ENCODE results near the gene PDGFB. TPM values are rescaled to one million over a fixed set of nuclear protein-coding genes. Genes with fewer than 3 reads are reported as not detected.

The PDGFB gene
- total RNA-seq, 4 donors from 2014 or later: 6.0 to 20.0 (median 8.9) TPM

GRCh38 chr22:39254789-39255298, 10.1 kb upstream of the PDGFB start:
- Histone ChIP-seq H3K27me3 (no peaks in the 10 kb centered on the region), H3K36me3 (no peaks in the 10 kb centered on the region), H3K4me3 (peak overlapping the region in 2 of 4 donors; percentile 25 to 49), H3K27ac (peak overlapping the region; percentile 97 to 100 (median 99)), H3K9me3 (no peaks in the 10 kb centered on the region), H3K4me1 (peaks cover 52 to 55% of the 10 kb centered on the region in 2 donors)
- DNase-seq (peak; percentile 62 to 77), ATAC-seq (peak; percentile 57 to 63)
- TF ChIP-seq POLR2A (IDR thresholded peaks at IDR 0.05) (peak in 1 of 2 donors; percentile 15), CTCF (IDR thresholded peaks at IDR 0.05 in 4 of 5, conservative IDR thresholded peaks at IDR 0.05 in 1 of 5) (no peak)
- in situ Hi-C loops (cut with MboI; ENCODE audit: low sequenced_read_pairs in 4 of 4) (no loop called here), intact Hi-C loops (cut with DNase I; ENCODE audit: low total_unique reads) (no loop called here)

GRCh38 chr22:39254122-39254521, 9.3 kb upstream of the PDGFB start:
- TF ChIP-seq CTCF (IDR thresholded peaks at IDR 0.05 in 4 of 5, conservative IDR thresholded peaks at IDR 0.05 in 1 of 5): no peak
- no peak for TF ChIP-seq POLR2A (IDR thresholded peaks at IDR 0.05)
- no peaks in the 10 kb centered on the region for H3K36me3 ChIP-seq
- in situ Hi-C loops (cut with MboI; ENCODE audit: low sequenced_read_pairs in 4 of 4): no loop called here
- intact Hi-C loops (cut with DNase I; ENCODE audit: low total_unique reads): no loop called here
- peak overlapping the region; percentile 33 to 49 (median 42) for H3K4me3 ChIP-seq
- ATAC-seq (peak; percentile 57 to 62), DNase-seq (peak; percentile 73 to 86)
- no peaks in the 10 kb centered on the region for H3K27me3 ChIP-seq
- H3K27ac ChIP-seq: peak overlapping the region; percentile 97 to 100 (median 99)
- H3K4me1 ChIP-seq: peaks cover 52 to 55% of the 10 kb centered on the region in 2 donors
- H3K9me3 ChIP-seq: no peaks in the 10 kb centered on the region

- peak; percentile 87 to 94 for DNase-seq
- no peaks in the 10 kb centered on the region for H3K9me3 ChIP-seq
- H3K27ac ChIP-seq: peak overlapping the region; percentile 97 to 100 (median 99)
- in situ Hi-C loops (cut with MboI; ENCODE audit: low sequenced_read_pairs in 4 of 4): no loop called here
- peak; percentile 81 to 83 for ATAC-seq
- TF ChIP-seq POLR2A (IDR thresholded peaks at IDR 0.05) (peak; percentile 58 to 76), CTCF (IDR thresholded peaks at IDR 0.05 in 4 of 5, conservative IDR thresholded peaks at IDR 0.05 in 1 of 5) (no peak)
- H3K4me3 ChIP-seq: peak overlapping the region; percentile 33 to 49 (median 42)
- no peaks in the 10 kb centered on the region for H3K36me3 ChIP-seq
- intact Hi-C loops (cut with DNase I; ENCODE audit: low total_unique reads): loop anchor here (1.0 kb wide), 1 partner anchor 17 kb away; no protein-coding TSS in a partner anchor
- peaks cover 52 to 55% of the 10 kb centered on the region in 2 donors for H3K4me1 ChIP-seq
- no peaks in the 10 kb centered on the region for H3K27me3 ChIP-seq
Measured at GRCh38 chr22:39253435-39254070, 8.8 kb upstream of the PDGFB start.

- Histone ChIP-seq H3K27me3 (no peaks in the 10 kb centered on the region), H3K27ac (peak overlapping the region; percentile 97 to 100 (median 99)), H3K36me3 (no peaks in the 10 kb centered on the region), H3K9me3 (no peaks in the 10 kb centered on the region), H3K4me1 (peaks cover 52 to 55% of the 10 kb centered on the region in 2 donors), H3K4me3 (peak overlapping the region; percentile 29 to 44 (median 37))
- intact Hi-C loops (cut with DNase I; ENCODE audit: low total_unique reads): loop anchor here (1.0 kb wide), 1 partner anchor 16 kb away; no protein-coding TSS in a partner anchor
- ATAC-seq (no peak), DNase-seq (no peak)
- in situ Hi-C loops (cut with MboI; ENCODE audit: low sequenced_read_pairs in 4 of 4): no loop called here
- TF ChIP-seq CTCF (IDR thresholded peaks at IDR 0.05 in 4 of 5, conservative IDR thresholded peaks at IDR 0.05 in 1 of 5) (no peak), POLR2A (IDR thresholded peaks at IDR 0.05) (no peak)
Measured at GRCh38 chr22:39252461-39253434, 8.0 kb upstream of the PDGFB start.
